Mesendoderm (in vitro differentiated cells): ENCODE results near the gene LCN10.
A peak's percentile ranks its signal among the peaks of the same experiment; 100 is the strongest.

ENCODE experiments used
- DNase-seq: peaks from one replicate; pipeline ENCODE4 v3.0.0; 2013
- H2AK5ac ChIP-seq: 2 replicates; pipeline ENCODE4 v1.6.1; 2013; ENCODE audit warnings: low read length, inconsistent platforms
- H2BK120ac ChIP-seq: 2 replicates; pipeline ENCODE4 v1.6.1; 2013; ENCODE audit warnings: low read depth, mild to moderate bottlenecking, low read length, moderate library complexity, mixed read lengths
- H2BK15ac ChIP-seq: replicated peaks from 2 replicates; pipeline ENCODE4 v1.6.1; 2013; ENCODE audit warnings: low read depth, mild to moderate bottlenecking, moderate library complexity
- H2BK5ac ChIP-seq: 2 replicates; pipeline ENCODE4 v1.6.1; 2013; ENCODE audit warnings: low read length, inconsistent platforms
- H3K18ac ChIP-seq: 2 replicates; pipeline ENCODE4 v1.6.1; 2013; ENCODE audit warnings: mild to moderate bottlenecking, low read length, mixed read lengths
- H3K23ac ChIP-seq: one replicate; pipeline ENCODE4 v1.6.1; 2013; ENCODE audit warnings: low read length
- H3K27ac ChIP-seq: 2 replicates; pipeline ENCODE4 v1.5.1; 2013; ENCODE audit warnings: low read depth, mild to moderate bottlenecking, inconsistent platforms, low read length, moderate library complexity
- H3K27me3 ChIP-seq: 2 replicates; pipeline ENCODE4 v1.6.1; 2013; ENCODE audit warnings: low read length, control low read depth, mild to moderate bottlenecking, inconsistent platforms; ENCODE audit not compliant: insufficient read depth, poor library complexity
- H3K36me3 ChIP-seq: 2 replicates; pipeline ENCODE4 v1.6.1; 2013; ENCODE audit warnings: low read length, inconsistent platforms; ENCODE audit not compliant: control insufficient read depth, insufficient read depth
- H3K4ac ChIP-seq: one replicate; pipeline ENCODE4 v1.6.1; 2013; ENCODE audit warnings: low read depth, mild to moderate bottlenecking, low read length, moderate library complexity
- H3K4me1 ChIP-seq: 2 replicates; pipeline ENCODE4 v1.6.1; 2013; ENCODE audit warnings: low read depth, low read length, inconsistent platforms; ENCODE audit not compliant: control insufficient read depth
- H3K4me2 ChIP-seq: 2 replicates; pipeline ENCODE4 v1.6.1; 2013; ENCODE audit warnings: low read length
- H3K4me3 ChIP-seq: 2 replicates; pipeline ENCODE4 v1.5.1; 2013; ENCODE audit warnings: mild to moderate bottlenecking, low read length
- H3K56ac ChIP-seq: one replicate; pipeline ENCODE4 v1.6.1; 2013; ENCODE audit warnings: low read length
- H3K79me1 ChIP-seq: 2 replicates; pipeline ENCODE4 v1.6.1; 2013; ENCODE audit warnings: low read length, inconsistent platforms
- H3K79me2 ChIP-seq: 2 replicates; pipeline ENCODE4 v1.6.1; 2013; ENCODE audit warnings: mild to moderate bottlenecking, low read length; ENCODE audit not compliant: control insufficient read depth, insufficient read depth
- H3K9ac ChIP-seq: 2 replicates; pipeline ENCODE4 v1.6.1; 2013; ENCODE audit warnings: low read length, inconsistent platforms
- H4K5ac ChIP-seq: one replicate; pipeline ENCODE4 v1.6.1; 2013; ENCODE audit warnings: low read length
- H4K8ac ChIP-seq: one replicate; pipeline ENCODE4 v1.6.1; 2013; ENCODE audit warnings: low read depth, mild to moderate bottlenecking, control low read depth, low read length, moderate library complexity
- WGBS: extraction: QIAGEN DNeasy Blood & Tissue Kit; methylation state at CpG from one replicate; pipeline ENCODE4 v1.1.7; 2013; ENCODE audit warnings: low lambda C conversion rate, missing lambda C conversion rate; ENCODE audit not compliant: insufficient coverage; ENCODE audit errors: extremely low coverage; 5-methylcytosine and 5-hydroxymethylcytosine counted together

The LCN10 gene

DNA sequence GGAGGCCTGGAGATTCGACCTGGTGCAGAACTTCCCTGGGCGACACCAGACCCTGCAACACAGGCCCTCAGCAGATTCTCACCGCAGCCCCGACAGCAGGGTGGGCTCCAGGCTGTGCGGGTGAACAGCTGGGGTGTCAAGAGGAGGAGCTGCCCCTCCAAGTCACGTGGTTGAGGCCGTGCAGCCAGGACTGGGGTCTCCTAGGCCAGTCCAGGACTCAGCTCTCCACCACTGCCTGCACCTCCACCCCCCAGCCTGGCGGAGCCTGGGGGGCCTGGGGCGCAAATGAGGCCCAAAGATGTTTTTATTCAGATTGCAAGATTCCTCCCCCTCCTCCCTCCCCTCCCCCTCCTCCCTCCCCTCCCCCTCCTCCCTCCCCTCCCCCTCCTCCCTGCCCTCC, 46.2 kb downstream of the LCN10 start:
- WGBS: no CpG with 5 or more reads among the region's 9 CpGs
- H3K4me3 ChIP-seq: no peak overlapping the region

DNA sequence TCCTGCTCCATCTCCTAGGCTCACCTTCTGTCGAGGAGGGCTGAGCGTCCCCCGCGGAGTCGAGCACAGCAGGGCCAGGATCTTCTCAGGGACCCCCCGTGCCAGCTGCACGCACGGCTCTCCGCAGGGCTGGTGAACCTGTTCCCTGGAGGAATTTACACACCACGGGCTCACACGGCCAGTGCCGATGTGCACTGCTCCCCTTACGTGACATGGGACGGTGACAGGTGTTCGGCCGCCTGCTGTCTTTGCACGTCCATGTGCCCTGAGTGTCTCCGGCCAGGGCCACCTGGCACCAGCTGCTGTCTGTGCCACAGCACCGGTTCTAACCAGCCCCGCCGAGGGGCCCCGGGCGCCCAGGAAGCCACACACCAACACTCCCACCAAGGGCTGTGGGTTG, 46.8 kb downstream of the LCN10 start:
- no peak overlapping the region for H3K9ac ChIP-seq
- H4K8ac ChIP-seq: no peak overlapping the region
- H3K79me2 ChIP-seq: no peaks in the 10 kb centered on the region
- no peak overlapping the region for H3K4me2 ChIP-seq
- no CpG with 5 or more reads among the region's 23 CpGs for WGBS
- no peaks in the 10 kb centered on the region for H3K79me1 ChIP-seq
- H3K18ac ChIP-seq: no peak overlapping the region
- H3K27me3 ChIP-seq: no peaks in the 10 kb centered on the region
- no peak overlapping the region for H3K23ac ChIP-seq
- H2BK120ac ChIP-seq: no peak overlapping the region
- no peak overlapping the region for H3K4me3 ChIP-seq
- H2BK15ac ChIP-seq: no peak overlapping the region
- H4K5ac ChIP-seq: no peak overlapping the region
- no peak overlapping the region for H2AK5ac ChIP-seq
- H3K36me3 ChIP-seq: no peaks in the 10 kb centered on the region
- no peak overlapping the region for H3K27ac ChIP-seq
- H3K56ac ChIP-seq: no peak overlapping the region
- no peak overlapping the region for H2BK5ac ChIP-seq
- DNase-seq: no peak
- peaks cover 2% of the 10 kb centered on the region for H3K4me1 ChIP-seq
- H3K4ac ChIP-seq: no peak overlapping the region

More for the DNA sequence above, 46.2 kb downstream of the LCN10 start:
- H3K56ac ChIP-seq: no peak overlapping the region
- H3K79me1 ChIP-seq: no peaks in the 10 kb centered on the region
- no peaks in the 10 kb centered on the region for H3K79me2 ChIP-seq
- no peak overlapping the region for H3K9ac ChIP-seq
- peaks cover 2% of the 10 kb centered on the region for H3K4me1 ChIP-seq
- H3K4ac ChIP-seq: no peak overlapping the region
- no peak overlapping the region for H2BK15ac ChIP-seq
- no peak for DNase-seq
- no peaks in the 10 kb centered on the region for H3K36me3 ChIP-seq
- no peak overlapping the region for H2BK5ac ChIP-seq
- no peak overlapping the region for H4K8ac ChIP-seq
- no peaks in the 10 kb centered on the region for H3K27me3 ChIP-seq
- no peak overlapping the region for H2BK120ac ChIP-seq
- H3K23ac ChIP-seq: no peak overlapping the region
- H2AK5ac ChIP-seq: no peak overlapping the region
- H3K18ac ChIP-seq: no peak overlapping the region
- no peak overlapping the region for H3K27ac ChIP-seq
- H4K5ac ChIP-seq: no peak overlapping the region
- no peak overlapping the region for H3K4me2 ChIP-seq

DNA sequence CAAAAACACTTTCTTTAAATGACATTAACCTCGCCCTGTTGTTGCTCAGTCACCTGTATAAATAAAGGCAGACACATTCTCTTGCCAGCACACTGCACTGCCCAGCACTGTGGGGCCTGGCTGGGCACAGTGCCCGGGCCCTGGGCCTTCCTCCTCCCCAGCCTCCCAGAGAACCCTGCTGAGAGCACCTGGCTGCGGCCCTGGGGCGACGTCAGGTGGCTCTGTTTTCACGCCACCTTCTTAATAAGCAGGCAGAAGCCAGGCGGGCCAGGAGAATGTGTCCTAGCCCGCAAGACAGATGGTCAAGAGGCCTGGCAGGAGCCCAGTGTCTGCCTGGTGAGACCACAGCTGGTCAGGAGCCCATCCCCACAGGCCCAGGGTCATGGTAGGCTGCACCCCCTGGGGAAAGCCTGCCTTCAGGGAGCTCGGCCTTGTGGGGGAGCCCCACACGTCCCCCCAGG, 47.3 kb downstream of the LCN10 start:
- H4K8ac ChIP-seq: no peak overlapping the region
- no peak overlapping the region for H2BK15ac ChIP-seq
- H3K56ac ChIP-seq: no peak overlapping the region
- peaks cover 2% of the 10 kb centered on the region for H3K4me1 ChIP-seq
- no peak overlapping the region for H2BK5ac ChIP-seq
- no peaks in the 10 kb centered on the region for H3K27me3 ChIP-seq
- H3K4ac ChIP-seq: no peak overlapping the region
- no peak for DNase-seq
- H3K4me3 ChIP-seq: no peak overlapping the region
- H4K5ac ChIP-seq: no peak overlapping the region
- H3K18ac ChIP-seq: no peak overlapping the region
- H3K23ac ChIP-seq: no peak overlapping the region
- no peaks in the 10 kb centered on the region for H3K79me1 ChIP-seq
- no peaks in the 10 kb centered on the region for H3K79me2 ChIP-seq
- H2AK5ac ChIP-seq: no peak overlapping the region
- H3K36me3 ChIP-seq: no peaks in the 10 kb centered on the region
- no peak overlapping the region for H3K27ac ChIP-seq
- no peak overlapping the region for H3K4me2 ChIP-seq
- WGBS: no CpG with 5 or more reads among the region's 10 CpGs
- H2BK120ac ChIP-seq: no peak overlapping the region
- H3K9ac ChIP-seq: no peak overlapping the region

DNA sequence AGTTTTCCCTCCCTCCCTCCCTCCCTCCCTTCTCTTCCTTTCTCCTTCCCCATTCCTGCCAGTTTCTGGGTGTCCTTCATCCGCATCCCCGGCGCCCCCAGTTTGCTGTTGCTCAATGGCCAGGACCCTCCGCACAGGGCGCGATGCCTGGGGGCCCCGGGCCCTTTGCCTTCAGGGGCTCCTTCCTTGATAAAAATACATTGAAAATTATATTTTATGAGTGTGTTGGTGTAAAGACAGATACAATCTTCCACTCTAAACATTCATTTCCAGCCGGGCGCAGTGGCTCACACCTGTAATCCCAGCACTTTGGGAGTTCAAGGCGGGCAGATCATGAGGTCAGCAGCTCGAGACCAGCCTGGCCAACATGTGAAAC, 47.9 kb downstream of the LCN10 start:
- Histone ChIP-seq H2BK5ac (no peak overlapping the region), H3K79me2 (no peaks in the 10 kb centered on the region), H3K4me1 (peaks cover 2% of the 10 kb centered on the region), H4K5ac (no peak overlapping the region), H2BK120ac (no peak overlapping the region), H3K27ac (no peak overlapping the region), H2BK15ac (no peak overlapping the region), H3K18ac (no peak overlapping the region), H2AK5ac (no peak overlapping the region), H3K36me3 (no peaks in the 10 kb centered on the region), H4K8ac (no peak overlapping the region), H3K4me2 (no peak overlapping the region), H3K56ac (no peak overlapping the region), H3K4me3 (no peak overlapping the region), H3K79me1 (no peaks in the 10 kb centered on the region), H3K4ac (no peak overlapping the region), H3K9ac (no peak overlapping the region), H3K27me3 (no peaks in the 10 kb centered on the region), H3K23ac (no peak overlapping the region)
- DNase-seq: no peak
- no CpG with 5 or more reads among the region's 11 CpGs for WGBS

DNA sequence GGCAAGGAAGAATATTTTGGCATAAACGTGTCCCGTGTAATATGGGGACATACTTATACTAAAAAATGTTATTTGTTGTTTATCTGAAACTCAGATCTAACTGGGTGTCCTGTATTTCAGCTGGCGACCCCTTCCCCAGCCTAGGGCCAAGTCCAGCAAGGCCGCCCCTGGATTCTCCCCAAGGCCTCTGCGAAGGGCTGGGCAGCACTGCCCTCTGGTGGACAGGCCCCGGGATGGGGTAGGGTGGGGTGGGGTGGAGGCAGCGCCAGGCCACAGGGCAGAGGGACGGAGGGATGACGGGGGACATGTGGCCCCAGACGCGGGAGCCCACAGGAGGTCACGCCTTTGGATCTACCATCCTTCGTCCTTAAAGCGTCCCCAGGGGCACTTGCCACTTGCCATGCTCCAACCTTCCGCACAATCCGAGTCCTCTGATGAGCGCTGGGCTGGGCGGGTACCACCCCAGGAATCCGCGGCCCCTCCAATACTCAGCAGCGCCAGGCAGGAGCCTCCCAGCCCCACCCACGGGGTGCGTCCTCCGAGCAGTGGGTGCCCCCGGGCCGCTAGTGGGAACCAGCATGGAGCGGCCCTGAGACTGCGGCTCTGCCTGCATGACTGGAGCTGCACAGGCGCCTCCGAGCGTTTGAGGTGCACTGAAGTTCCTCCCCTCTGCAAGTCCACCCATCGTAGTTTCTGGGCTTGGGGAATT, 48.4 kb downstream of the LCN10 start:
- H3K4me3 ChIP-seq: no peak overlapping the region
- H3K79me1 ChIP-seq: no peaks in the 10 kb centered on the region
- no peak overlapping the region for H2BK15ac ChIP-seq
- WGBS: no CpG with 5 or more reads among the region's 32 CpGs
- DNase-seq: peak; percentile 68
- H3K36me3 ChIP-seq: no peaks in the 10 kb centered on the region
- H4K8ac ChIP-seq: no peak overlapping the region
- no peak overlapping the region for H2AK5ac ChIP-seq
- H3K27ac ChIP-seq: no peak overlapping the region
- no peaks in the 10 kb centered on the region for H3K27me3 ChIP-seq
- H2BK120ac ChIP-seq: no peak overlapping the region
- H3K4me1 ChIP-seq: peaks cover 2% of the 10 kb centered on the region
- H3K4me2 ChIP-seq: no peak overlapping the region
- H2BK5ac ChIP-seq: no peak overlapping the region
- no peaks in the 10 kb centered on the region for H3K79me2 ChIP-seq
- peak overlapping the region; percentile 42 for H3K56ac ChIP-seq
- H3K4ac ChIP-seq: no peak overlapping the region
- no peak overlapping the region for H3K23ac ChIP-seq
- no peak overlapping the region for H3K9ac ChIP-seq
- no peak overlapping the region for H4K5ac ChIP-seq
- H3K18ac ChIP-seq: no peak overlapping the region
